ENCODE data around the gene EPHA5. TPM values are rescaled to one million over a fixed set of nuclear protein-coding genes. Genes with fewer than 3 reads are reported as not detected.
A peak's percentile ranks its signal among the peaks of the same experiment; 100 is the strongest.

Gene EPHA5
- total RNA-seq, 1 donor from 2014 or later = 0.86 TPM

DNA sequence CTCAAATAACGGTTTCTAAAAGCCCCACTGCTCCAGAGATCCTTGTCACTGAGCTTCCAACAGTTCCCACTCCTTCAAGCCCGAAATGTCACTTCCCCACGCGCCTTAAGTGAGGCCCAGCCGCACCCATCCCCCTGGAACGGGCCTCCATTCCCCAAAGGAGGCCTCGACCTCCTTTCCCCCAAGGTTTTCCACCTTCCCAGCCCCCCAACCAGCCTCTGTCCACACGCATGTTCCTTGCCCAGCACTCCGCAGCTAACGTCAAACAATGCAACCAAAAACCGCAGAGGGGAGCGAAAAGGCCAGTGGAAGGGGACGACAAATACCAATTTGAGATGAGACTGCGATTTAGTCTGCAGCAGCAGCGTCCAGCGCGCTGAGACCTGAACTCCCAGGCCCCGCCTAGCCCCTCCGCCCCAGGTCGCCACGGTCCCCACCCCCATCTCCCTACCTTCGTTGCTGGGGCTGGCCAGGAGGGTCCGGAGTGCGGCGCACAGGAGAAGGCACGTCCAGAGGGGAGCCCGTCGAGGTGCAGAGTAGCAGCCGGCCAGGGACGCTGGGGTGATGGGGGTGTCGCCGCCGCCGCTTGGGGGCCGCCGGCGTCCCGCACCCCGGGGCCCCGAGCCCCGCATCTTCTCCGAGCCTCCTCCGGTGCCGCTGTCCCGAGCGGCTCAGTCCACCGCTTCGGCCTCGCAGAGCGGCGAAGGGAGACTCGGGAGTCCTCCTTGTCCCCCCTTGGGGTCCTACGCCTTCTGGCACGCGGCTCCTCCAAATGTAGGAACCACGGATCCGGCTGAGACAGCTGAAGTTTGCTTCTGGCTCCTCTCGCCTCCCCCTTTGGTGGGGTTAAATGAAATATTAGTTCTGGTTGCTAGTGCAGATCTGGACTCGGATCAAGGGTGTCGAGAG is 924 bp downstream of the EPHA5 start:
- peak overlapping the region; percentile 49 for H3K4me3 ChIP-seq (ENCODE audit: low read depth, low read length)

DNA sequence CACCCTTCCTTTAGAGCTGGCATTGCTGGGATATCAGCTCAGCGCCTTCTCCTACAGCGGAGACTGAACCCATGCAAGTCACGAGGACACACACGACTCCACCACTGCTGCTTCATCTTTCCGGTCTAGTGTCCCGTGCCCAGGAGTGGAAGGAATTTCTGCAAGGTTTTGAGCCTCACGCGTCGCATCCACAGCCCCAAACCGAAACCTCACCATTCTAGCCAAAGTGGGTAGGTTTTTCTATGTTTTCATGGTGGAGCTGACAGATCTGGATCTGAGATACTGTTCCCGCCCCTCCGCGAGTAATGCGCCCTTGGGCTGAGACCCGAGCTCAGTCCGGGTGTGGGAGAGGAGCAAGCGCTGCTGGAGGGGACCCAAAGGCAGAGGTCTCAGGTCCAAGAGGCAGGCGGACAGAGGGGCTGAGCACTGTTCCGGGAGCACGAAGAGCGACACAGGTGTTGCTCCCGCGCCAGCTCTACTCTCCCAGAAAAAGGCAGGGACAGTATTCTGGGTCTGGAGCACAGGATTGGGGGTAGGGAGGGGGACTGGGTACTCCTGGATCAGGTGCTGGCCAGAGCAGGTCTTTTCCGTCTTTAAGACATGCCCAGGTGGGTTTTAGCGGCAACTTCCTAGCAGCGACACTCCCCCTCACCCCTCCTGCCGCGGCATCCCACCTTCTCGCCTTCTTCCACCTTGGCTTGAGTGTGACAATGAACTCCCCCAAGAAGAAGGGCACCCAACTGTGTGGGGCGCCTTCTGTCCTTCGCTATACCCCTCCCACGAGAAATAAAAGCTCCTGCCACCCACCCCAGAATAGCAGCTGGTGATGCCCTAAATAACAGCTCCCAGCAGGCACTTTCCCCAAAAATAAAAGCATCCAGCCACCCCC is 1.8 kb downstream of the EPHA5 start:
- TF ChIP-seq, protein P1, sequence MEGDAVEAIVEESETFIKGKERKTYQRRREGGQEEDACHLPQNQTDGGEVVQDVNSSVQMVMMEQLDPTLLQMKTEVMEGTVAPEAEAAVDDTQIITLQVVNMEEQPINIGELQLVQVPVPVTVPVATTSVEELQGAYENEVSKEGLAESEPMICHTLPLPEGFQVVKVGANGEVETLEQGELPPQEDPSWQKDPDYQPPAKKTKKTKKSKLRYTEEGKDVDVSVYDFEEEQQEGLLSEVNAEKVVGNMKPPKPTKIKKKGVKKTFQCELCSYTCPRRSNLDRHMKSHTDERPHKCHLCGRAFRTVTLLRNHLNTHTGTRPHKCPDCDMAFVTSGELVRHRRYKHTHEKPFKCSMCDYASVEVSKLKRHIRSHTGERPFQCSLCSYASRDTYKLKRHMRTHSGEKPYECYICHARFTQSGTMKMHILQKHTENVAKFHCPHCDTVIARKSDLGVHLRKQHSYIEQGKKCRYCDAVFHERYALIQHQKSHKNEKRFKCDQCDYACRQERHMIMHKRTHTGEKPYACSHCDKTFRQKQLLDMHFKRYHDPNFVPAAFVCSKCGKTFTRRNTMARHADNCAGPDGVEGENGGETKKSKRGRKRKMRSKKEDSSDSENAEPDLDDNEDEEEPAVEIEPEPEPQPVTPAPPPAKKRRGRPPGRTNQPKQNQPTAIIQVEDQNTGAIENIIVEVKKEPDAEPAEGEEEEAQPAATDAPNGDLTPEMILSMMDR (conservative IDR thresholded peaks at IDR 0.05; ENCODE audit: low read depth, low read length) = no peak
- peak overlapping the region; percentile 24 for H3K4me3 ChIP-seq (ENCODE audit: low read depth, low read length)
- DNase-seq (ENCODE audit: low read depth) = no peak

More for the DNA sequence above, 924 bp downstream of the EPHA5 start:
- TF ChIP-seq, protein P1 (conservative IDR thresholded peaks at IDR 0.05; ENCODE audit: low read depth, low read length) = no peak
- no peak for DNase-seq (ENCODE audit: low read depth)

DNA sequence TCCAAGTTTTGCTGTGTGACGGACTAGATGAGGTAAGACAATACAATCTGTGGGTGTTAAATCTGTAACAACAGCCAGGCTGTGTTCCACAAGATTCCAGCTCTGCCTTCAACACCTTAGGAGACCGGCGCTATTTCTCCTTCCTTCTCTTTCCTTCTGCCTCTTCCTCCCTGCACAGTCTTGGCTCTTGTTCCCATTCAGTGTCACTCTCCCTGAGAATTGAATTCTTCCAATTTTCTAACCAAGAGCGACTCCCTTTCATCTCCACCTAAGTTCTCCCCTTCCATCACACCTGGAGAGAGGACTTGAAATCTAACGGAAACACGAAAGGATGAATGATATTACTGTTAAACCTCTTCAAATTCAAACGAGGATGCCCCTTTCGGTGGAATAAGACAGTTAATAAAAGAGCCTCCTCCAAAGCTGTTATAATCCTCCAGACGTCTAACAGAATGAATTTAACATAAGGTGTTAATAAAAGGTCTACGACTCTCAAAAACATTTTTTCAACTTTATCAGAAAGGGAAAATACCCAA is 2.7 kb downstream of the EPHA5 start:
- DNase-seq (ENCODE audit: low read depth) = no peak
- TF ChIP-seq, protein P1 (conservative IDR thresholded peaks at IDR 0.05; ENCODE audit: low read depth, low read length) = no peak

DNA sequence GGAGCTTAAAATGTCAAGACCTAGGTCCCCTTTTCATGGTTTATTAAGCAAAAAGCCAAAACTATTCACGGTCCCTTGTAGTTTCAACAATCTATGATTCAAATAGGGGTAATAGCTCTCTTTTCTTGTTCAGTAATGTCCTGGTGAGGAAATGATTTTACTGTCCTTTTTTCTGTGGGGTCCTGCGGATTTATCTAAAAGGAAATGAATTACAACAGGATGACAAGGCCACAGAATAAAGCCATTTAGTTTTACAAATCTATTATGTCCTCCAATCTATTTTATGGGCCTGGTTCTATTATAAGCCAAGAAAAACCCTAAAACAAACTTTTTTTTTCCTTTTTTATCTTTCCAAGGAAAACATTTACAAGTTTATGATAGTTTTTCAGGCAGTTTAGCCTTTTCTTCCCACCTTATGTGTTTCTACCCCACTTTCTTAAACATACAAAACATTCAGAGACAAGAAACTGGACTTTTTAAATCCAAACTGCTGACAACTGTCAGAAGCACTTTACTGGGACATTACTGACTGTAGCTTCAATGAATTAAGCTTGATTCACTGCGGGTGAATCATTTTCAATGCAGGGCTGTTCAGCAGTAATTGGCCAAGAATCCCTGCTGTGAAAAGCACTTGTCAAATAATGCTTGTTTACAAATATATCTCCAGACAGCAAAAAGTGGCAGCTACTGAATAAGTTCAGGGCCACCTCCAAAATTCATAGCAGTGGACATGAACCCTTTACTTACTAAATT is 4.3 kb downstream of the EPHA5 start:
- H3K4me3 ChIP-seq (ENCODE audit: low read depth, low read length) = no peak overlapping the region
- no peak for DNase-seq (ENCODE audit: low read depth)
- TF ChIP-seq, protein P1 (conservative IDR thresholded peaks at IDR 0.05; ENCODE audit: low read depth, low read length) = no peak

More for the DNA sequence above, 2.7 kb downstream of the EPHA5 start:
- no peak overlapping the region for H3K4me3 ChIP-seq (ENCODE audit: low read depth, low read length)

DNA sequence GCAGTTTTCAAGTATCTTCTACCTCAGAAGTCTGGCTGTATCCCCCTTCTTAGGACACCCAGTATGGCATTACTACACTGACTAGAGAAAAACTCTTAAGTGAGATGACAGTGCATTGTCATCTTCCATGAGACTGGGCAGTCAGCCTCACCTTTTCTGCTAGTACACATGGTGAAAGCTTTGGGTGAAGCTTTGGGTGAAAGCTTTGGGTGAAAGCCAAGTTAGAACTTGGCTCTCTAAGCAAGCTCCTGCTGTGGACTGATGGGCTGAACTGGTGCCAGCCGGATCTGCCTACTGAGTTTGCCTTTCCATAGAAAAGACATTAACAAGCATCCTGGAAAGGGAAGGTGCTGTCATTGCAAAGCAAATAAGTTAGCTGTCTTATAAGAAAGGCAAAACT is 8.8 kb downstream of the EPHA5 start:
- no peak for DNase-seq (ENCODE audit: low read depth)
- no peak overlapping the region for H3K4me3 ChIP-seq (ENCODE audit: low read depth, low read length)
- TF ChIP-seq, protein P1 (conservative IDR thresholded peaks at IDR 0.05; ENCODE audit: low read depth, low read length) = no peak

- TF ChIP-seq, protein P1 (conservative IDR thresholded peaks at IDR 0.05; ENCODE audit: low read depth, low read length) = no peak
- DNase-seq (ENCODE audit: low read depth) = no peak
- H3K4me3 ChIP-seq (ENCODE audit: low read depth, low read length) = no peak overlapping the region
Measured at GRCh38 chr4:65658117-65658516, 12.2 kb downstream of the EPHA5 start.
